ENCODE results near the gene FRMD3.

Gene FRMD3

DNA sequence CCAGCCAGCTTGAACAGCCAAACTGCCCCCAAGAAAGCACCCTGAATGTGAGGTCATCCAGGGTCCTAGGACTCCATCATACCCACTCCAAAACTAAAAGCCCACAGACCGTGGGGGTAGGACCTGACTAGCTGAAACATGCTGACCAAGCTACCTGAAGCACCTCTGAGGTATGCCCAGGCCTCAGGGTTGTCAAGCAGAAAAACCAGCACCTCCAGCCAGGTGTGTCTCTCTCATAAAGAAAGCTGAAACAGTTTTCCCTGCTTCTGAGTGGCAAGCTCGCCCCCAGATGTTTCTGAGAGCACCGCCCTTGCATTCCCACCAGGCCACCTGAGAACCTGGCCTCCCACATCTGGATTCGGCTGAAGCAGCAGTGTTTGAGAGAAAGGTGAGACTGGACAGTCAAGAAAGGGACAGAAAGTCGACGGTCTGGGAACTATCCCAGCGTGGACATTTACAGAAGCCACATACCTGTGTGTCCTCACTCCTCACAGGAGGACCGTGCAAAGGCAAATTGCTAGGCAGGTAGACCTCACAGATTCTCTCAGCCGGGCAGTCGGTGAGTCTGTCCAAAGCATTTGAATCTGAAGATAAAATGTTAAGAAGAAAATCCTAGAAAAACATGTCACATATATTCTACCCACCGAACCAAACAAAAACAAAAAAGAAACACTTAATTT is 319.6 kb downstream of the FRMD3 start:
- no peak for DNase-seq

DNA sequence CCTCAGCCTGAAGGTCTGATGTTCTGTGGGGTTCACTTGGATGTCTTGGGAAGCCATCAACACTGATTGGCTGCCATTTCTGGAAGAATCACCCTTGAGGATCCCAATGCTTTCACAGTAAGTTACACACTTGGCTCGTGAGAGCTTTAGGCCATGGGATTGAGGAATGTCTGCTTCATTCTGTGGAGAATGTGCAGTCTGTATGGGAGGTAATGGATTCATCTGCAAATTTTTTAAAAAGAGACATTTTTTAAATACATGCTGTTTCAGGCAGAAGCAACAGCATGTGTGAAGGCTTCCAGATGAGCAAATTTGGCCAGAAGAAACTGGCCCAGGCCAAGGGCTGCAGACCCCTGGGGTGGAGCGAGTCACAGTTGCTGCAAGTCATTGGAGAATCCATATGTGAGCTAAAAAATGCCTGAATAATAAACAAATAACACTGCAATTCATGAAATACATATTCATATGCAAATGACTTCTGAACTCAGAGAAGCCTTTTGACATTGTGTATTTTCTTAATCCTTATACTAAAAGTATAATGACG is 328.9 kb downstream of the FRMD3 start:
- no peak for DNase-seq

DNA sequence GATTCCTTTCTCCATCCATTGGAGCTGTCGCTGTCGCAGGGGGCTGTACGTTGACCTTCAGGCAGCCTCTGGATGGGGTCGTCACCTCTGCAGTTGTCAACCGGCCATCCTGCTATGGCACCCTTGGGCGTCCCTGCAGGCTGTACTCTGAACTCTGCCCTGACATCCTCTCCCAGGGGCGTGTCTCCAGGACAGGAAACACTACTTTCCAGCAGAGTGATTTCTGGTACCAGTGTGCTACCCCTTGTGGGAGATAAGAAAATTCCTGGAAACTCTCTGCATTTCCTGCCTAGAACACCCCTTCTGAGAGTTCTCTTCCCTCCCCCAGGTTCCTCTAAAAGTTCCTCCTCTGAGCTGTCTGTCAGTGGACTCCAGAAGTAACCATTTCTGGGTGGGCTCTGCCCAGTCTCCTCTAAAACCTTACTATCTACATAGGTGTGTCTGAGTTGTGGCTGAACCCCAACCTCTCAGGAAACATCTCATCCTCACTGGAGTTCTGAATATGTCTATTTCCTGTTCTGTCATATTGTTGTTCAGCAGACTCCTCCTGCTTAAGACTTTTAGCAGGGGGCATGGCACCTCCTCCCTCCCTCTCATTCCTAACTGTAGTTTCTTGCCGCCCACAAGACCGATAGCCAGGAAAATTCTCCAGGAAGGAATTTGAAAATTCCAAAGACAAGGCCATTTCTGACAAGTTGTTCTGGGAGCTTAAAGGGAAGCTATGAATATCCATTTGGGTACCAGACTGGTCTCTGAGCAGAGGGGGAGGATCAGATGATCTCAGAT is 329.9 kb downstream of the FRMD3 start:
- DNase-seq = no peak

DNA sequence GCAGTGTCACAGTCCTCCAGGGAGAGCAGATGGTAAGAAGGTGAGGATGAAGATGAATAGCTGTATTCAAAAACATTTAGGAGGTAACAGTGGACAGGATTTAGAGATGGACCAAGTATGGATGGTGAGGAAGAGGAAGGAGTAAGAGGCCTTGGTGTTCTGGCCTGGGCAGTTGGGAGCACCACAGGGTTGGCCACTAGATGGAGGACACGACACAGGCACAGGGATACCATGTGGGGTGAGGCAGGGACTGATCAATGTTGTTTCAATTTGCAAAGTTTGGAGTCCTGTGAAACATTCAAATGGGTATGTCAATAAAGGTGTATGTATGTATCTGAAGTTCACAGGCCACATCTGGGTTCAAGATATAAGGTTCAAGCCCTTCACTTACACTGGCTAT is 334.2 kb downstream of the FRMD3 start:
- no peak for DNase-seq

DNA sequence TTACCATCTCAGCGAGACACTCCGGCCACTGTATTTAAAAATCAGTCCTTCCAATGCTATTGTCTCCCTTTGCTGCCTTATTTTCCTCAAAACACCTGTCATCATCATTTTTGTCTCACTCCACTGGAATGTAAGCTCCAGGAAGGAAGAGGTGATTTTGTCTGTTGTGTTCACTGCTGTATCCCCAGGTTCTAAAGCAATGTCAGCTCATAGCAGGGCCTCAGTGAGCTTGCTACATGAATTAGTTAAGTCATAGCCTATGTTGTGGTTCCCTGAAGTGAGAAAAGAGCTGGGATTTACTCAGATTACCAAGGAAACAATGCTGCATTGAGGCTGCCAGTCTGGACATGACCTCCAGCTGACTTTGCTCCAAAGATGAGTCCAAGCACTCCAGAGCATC is 337.7 kb downstream of the FRMD3 start:
- DNase-seq = no peak

DNA sequence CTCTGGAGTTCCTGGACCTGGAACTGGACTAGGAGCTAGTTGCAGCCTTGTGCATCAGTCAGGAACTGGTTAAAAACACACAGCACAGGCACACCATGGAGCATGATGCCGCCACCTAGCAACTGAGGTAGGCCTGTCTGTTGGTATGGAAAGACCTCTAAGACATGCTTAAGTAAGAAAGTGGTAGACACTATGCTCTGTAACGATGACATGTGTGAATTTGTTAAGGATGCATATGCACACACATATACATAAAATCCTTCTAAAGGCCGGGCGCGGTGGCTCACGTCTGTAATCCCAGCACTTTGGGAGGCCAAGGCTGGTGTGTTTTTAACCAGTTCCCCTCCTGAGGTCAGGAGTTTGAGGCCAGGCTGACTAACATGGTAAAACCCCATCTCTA is 338.4 kb downstream of the FRMD3 start:
- DNase-seq = no peak

DNA sequence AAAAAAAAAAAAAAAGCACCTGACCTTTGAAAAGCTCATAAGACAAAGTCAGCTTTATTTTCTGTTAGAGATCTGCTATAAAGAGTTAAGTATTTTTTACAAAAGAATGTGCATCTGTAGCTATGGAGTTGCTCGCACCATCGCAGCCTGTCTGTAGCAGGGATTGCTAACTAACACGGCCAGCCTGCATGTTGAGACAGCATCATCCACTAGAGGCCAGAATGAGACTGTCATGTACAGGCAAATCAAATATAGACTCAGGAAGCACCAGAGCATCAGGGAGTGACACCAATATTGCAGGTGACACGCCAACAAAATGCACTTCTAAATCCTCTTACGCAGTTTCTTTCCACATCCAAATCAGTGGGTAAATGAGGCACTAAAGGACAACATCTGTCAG is 339.0 kb downstream of the FRMD3 start:
- no peak for DNase-seq

DNA sequence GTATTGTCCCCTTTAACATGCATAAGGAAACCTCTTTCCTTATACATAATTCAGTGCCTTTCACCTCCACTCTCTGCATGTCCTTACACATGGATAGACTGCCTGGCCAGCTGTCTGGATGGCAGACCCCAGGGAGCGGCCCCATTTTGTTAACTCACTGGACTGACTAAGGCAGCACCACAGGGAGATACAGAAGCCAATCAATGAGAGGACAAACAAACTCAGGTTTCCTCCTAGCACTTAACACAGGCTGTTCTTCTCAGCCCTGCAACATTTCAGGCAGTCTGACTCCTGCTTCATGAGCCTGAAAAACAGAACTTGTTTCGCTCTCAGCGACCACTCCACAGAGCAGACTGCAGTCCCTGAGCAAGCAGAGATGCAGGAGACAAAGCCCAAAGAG is 339.8 kb downstream of the FRMD3 start:
- DNase-seq = no peak

DNA sequence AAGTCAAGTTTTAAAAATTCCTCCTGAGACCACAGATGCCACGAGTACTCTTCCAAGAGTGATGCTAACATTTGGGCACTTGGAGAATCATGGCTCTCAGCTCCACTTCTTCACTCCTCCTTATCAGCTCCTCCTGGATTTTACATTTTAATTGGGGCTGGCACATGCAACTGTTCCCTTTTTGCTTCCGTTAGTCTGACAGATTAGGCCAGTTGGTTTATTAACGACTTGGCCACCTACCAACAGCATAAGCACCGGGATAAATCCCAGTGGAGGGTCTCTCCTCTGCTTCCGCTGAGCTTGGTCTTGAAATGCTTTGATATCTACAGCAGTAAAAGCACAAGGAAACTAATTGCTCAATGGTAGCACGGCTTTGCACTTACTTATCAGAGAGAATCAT is 340.6 kb downstream of the FRMD3 start:
- no peak for DNase-seq

DNA sequence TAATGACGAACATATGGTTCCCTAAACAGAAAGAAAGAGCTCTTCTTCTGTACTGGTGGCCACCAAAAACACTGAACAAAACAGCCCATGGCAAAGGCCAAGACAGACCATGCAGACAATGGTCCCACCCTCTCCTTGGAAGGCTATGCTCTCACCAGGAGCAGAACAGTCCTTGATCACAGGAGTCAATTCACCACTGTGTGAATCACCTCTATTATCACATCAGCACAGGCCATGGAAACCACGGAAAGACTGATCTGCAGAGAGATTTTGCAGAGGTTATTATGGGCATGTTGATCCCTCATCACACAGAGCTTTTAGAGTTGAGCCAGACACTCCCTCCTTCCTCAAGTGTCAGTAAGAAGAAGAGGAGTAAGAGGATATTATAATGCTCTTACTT is 341.3 kb downstream of the FRMD3 start:
- DNase-seq = no peak
